H1 (cell line): ENCODE data around the gene ASF1B. TPM values are rescaled to one million over a fixed set of nuclear protein-coding genes. Genes with fewer than 3 reads are reported as not detected.

ENCODE experiments used
- CTCF ChIA-PET: fragments of 300-600 bp; sonication (Branson Sonifier 250); formaldehyde crosslinking; loops from one replicate; lab custom pipeline; 2021; ENCODE audit not compliant: partially characterized antibody; lab: Charles Lee
- POLR2A ChIA-PET: fragments of 300-600 bp; sonication (Branson Sonifier 250); formaldehyde crosslinking; loops from one replicate; lab custom pipeline; 2021; ENCODE audit warnings: inconsistent platforms; ENCODE audit not compliant: partially characterized antibody; lab: Charles Lee
- DNase-seq, 2 experiments: peaks; one replicate each; pipeline versions ENCODE4 v3.0.0 to v3.0.0-alpha.2; 2010 to 2022; ENCODE audit warnings: low spot score in 2 of 2, low read depth in 1 of 2, mixed read lengths in 1 of 2
- FAIRE-seq: peaks from 2 replicates; lab custom pipeline; 2011; peaks lifted over from hg19 to GRCh38; lab: Jason Lieb, UNC
- H2AFZ ChIP-seq: 2 replicates; pipeline ENCODE4 v1.8.1; 2012; ENCODE audit warnings: low read length, inconsistent platforms
- H2AK5ac ChIP-seq: 2 replicates; pipeline ENCODE4 v1.6.1; 2013; ENCODE audit warnings: low read depth, low read length
- H2BK120ac ChIP-seq: replicated peaks from 2 replicates; pipeline ENCODE3; 2013; ENCODE audit warnings: low read depth, low read length, inconsistent platforms
- H2BK12ac ChIP-seq: 2 replicates; pipeline ENCODE4 v1.6.1; 2013; ENCODE audit warnings: low read depth, low read length
- H2BK15ac ChIP-seq: 2 replicates; pipeline ENCODE4 v1.6.1; 2013; ENCODE audit warnings: low read length
- H2BK20ac ChIP-seq: 2 replicates; pipeline ENCODE4 v1.6.1; 2013; ENCODE audit warnings: low read length
- H2BK5ac ChIP-seq: 2 replicates; pipeline ENCODE4 v1.6.1; 2013; ENCODE audit warnings: low read depth, low read length
- H3K14ac ChIP-seq: 2 replicates; pipeline ENCODE4 v1.6.1; 2013; ENCODE audit warnings: inconsistent platforms; ENCODE audit not compliant: insufficient read length
- H3K18ac ChIP-seq: 2 replicates; pipeline ENCODE4 v1.6.1; 2013; ENCODE audit warnings: low read length; ENCODE audit errors: extremely low read depth
- H3K23ac ChIP-seq: 2 replicates; pipeline ENCODE4 v1.6.1; 2013; ENCODE audit warnings: inconsistent platforms; ENCODE audit not compliant: insufficient read length
- H3K23me2 ChIP-seq: 2 replicates; pipeline ENCODE4 v1.6.1; 2013; ENCODE audit warnings: low read depth, low read length
- H3K27ac ChIP-seq: 2 replicates; pipeline ENCODE4 v1.6.1; 2011; ENCODE audit warnings: low read depth, low read length, inconsistent platforms
- H3K27me3 ChIP-seq, 4 experiments: replicated peaks in 1 of 4; 1 replicate in 1 of 4; 2 replicates in 3 of 4; pipeline versions ENCODE4 v1.6.1 to v1.8.1; 2011 to 2013; ENCODE audit warnings: low read length in 3 of 4, mild to moderate bottlenecking in 3 of 4, inconsistent platforms in 2 of 4, mixed read lengths in 2 of 4, moderate library complexity in 1 of 4; ENCODE audit not compliant: control insufficient read depth in 3 of 4, insufficient read depth in 3 of 4; ENCODE audit errors: extremely low read depth in 1 of 4
- H3K36me3 ChIP-seq, 4 experiments: 2 replicates each; pipeline versions ENCODE4 v1.6.1 to v1.8.1; 2011 to 2013; ENCODE audit warnings: mild to moderate bottlenecking in 4 of 4, low read length in 3 of 4, moderate library complexity in 2 of 4, control low read depth in 1 of 4, inconsistent platforms in 1 of 4; ENCODE audit not compliant: insufficient read depth in 4 of 4, control insufficient read depth in 2 of 4
- H3K4ac ChIP-seq: replicated peaks from 2 replicates; pipeline ENCODE3; 2013; ENCODE audit warnings: low read length, low read depth, mixed read lengths, inconsistent platforms; ENCODE audit not compliant: insufficient read length
- H3K4me1 ChIP-seq, 4 experiments: replicated peaks in 1 of 4; 1 replicate in 1 of 4; 2 replicates in 3 of 4; pipeline versions ENCODE4 v1.6.1 to v1.8.1; 2011 to 2013; ENCODE audit warnings: low read length in 3 of 4, inconsistent platforms in 2 of 4, mixed read lengths in 1 of 4; ENCODE audit not compliant: insufficient read depth in 4 of 4, control insufficient read depth in 3 of 4
- H3K4me2 ChIP-seq, 2 experiments: 2 replicates each; pipeline versions ENCODE4 v1.6.1 to v1.8.1; 2011 to 2013; ENCODE audit warnings: low read depth in 2 of 2, low read length in 2 of 2, control low read depth in 1 of 2, inconsistent platforms in 1 of 2, mild to moderate bottlenecking in 1 of 2; ENCODE audit not compliant: insufficient read depth in 1 of 2
- H3K4me3 ChIP-seq, 4 experiments: fragments of 200-600, 300-600 bp in 1 of 4; sonication (generic), shearing (Covaris generic), sonication (Bioruptor Twin) in 1 of 4; 2 replicates each; pipeline versions ENCODE4 v1.5.1 to v1.8.1; 2011 to 2016; ENCODE audit warnings: low read length in 4 of 4, low read depth in 3 of 4, control low read depth in 2 of 4, inconsistent platforms in 2 of 4, mild to moderate bottlenecking in 2 of 4, mixed read lengths in 1 of 4, moderate library complexity in 1 of 4; ENCODE audit not compliant: insufficient read depth in 2 of 4; ENCODE audit errors: extremely low read depth in 1 of 4
- H3K56ac ChIP-seq: replicated peaks from 2 replicates; pipeline ENCODE3; 2013; ENCODE audit warnings: low read depth, mild to moderate bottlenecking, mixed read lengths, low read length, inconsistent platforms; ENCODE audit not compliant: insufficient read length
- H3K79me1 ChIP-seq: 2 replicates; pipeline ENCODE4 v1.6.1; 2013; ENCODE audit warnings: low read depth, low read length, control low read depth
- H3K79me2 ChIP-seq, 2 experiments: 2 replicates each; pipeline versions ENCODE4 v1.6.1 to v1.8.1; 2012 to 2013; ENCODE audit warnings: low read length in 2 of 2, mild to moderate bottlenecking in 2 of 2, inconsistent platforms in 1 of 2; ENCODE audit not compliant: insufficient read depth in 2 of 2, control insufficient read depth in 1 of 2
- H3K9ac ChIP-seq, 4 experiments: replicated peaks in 1 of 4; 1 replicate in 1 of 4; 2 replicates in 3 of 4; pipeline versions ENCODE4 v1.6.1 to v1.8.1; 2011 to 2013; ENCODE audit warnings: low read depth in 3 of 4, low read length in 3 of 4, control low read depth in 2 of 4, mild to moderate bottlenecking in 2 of 4, moderate library complexity in 2 of 4, inconsistent platforms in 1 of 4; ENCODE audit errors: extremely low read depth in 1 of 4
- H3K9me3 ChIP-seq, 2 experiments: 2 replicates each; pipeline versions ENCODE4 v1.6.1 to v1.8.1; 2012 to 2013; ENCODE audit warnings: mild to moderate bottlenecking in 2 of 2, moderate library complexity in 2 of 2, control low read depth in 1 of 2, inconsistent platforms in 1 of 2, low read depth in 1 of 2, low read length in 1 of 2, mixed read lengths in 1 of 2; ENCODE audit not compliant: insufficient read depth in 2 of 2
- H4K20me1 ChIP-seq, 2 experiments: replicated peaks in 1 of 2; 2 replicates each; pipeline versions ENCODE3 to v1.8.1; 2011 to 2013; ENCODE audit warnings: inconsistent platforms in 2 of 2, low read length in 2 of 2, mild to moderate bottlenecking in 1 of 2; ENCODE audit not compliant: insufficient read depth in 2 of 2, control insufficient read depth in 1 of 2
- H4K5ac ChIP-seq: 2 replicates; pipeline ENCODE4 v1.6.1; 2013; ENCODE audit warnings: low read length, low read depth, mixed read lengths, inconsistent platforms; ENCODE audit not compliant: insufficient read length
- H4K8ac ChIP-seq: 2 replicates; pipeline ENCODE4 v1.8.0; 2013; ENCODE audit warnings: mild to moderate bottlenecking, moderate library complexity, low read length, inconsistent platforms; ENCODE audit not compliant: insufficient read depth; ENCODE audit errors: extremely low read depth
- H4K91ac ChIP-seq: replicated peaks from 2 replicates; pipeline ENCODE3; 2013; ENCODE audit warnings: low read length, mixed read lengths, inconsistent platforms; ENCODE audit not compliant: insufficient read length
- EGR1 ChIP-seq: IDR thresholded peaks from 2 replicates; pipeline ENCODE4 v1.6.1; 2011; ENCODE audit warnings: low read depth, low read length, borderline replicate concordance
- EZH2 ChIP-seq: fragments of 200-600 bp; sonication (generic); IDR thresholded peaks from 2 replicates; pipeline ENCODE4 v1.7.1; 2012; ENCODE audit warnings: low read depth, mild to moderate bottlenecking, moderate library complexity, low read length, inconsistent platforms; ENCODE audit not compliant: severe bottlenecking
- KDM4A ChIP-seq: IDR thresholded peaks from one replicate; pipeline ENCODE4 v1.7.1; 2012; ENCODE audit warnings: low read depth, mild to moderate bottlenecking, moderate library complexity, low read length, inconsistent platforms; ENCODE audit not compliant: severe bottlenecking
- NRF1 ChIP-seq: IDR thresholded peaks from 2 replicates; pipeline ENCODE4 v1.6.1; 2011; ENCODE audit warnings: mild to moderate bottlenecking, low read depth, low read length, improper control_type of control experiment
- RAD21 ChIP-seq, 2 experiments: IDR thresholded peaks in 1 of 2; conservative IDR thresholded peaks in 1 of 2; 2 replicates each; pipeline ENCODE4 v1.6.1; 2011; ENCODE audit warnings: low read depth in 2 of 2, low read length in 2 of 2, improper control_type of control experiment in 1 of 2, inconsistent platforms in 1 of 2, mild to moderate bottlenecking in 1 of 2, moderate library complexity in 1 of 2
- WGBS, 2 experiments: shearing (Covaris generic) in 1 of 2; methylation state at CpG; one replicate each; pipeline versions ENCODE4 v1.1.6 to v1.1.7; 2013 to 2015; ENCODE audit warnings: low lambda C conversion rate in 2 of 2, mixed read lengths in 2 of 2, inconsistent platforms in 1 of 2, low coverage in 1 of 2, missing lambda C conversion rate in 1 of 2; ENCODE audit not compliant: insufficient replicate concordance in 2 of 2, insufficient coverage in 1 of 2, insufficient read length in 1 of 2; ENCODE audit errors: extremely low coverage in 1 of 2, missing lambda C conversion rate in 1 of 2; 5-methylcytosine and 5-hydroxymethylcytosine counted together
- polyA plus RNA-seq, 7 experiments: library from polyadenylated mRNA; depleted of rRNA in 3 of 7; stranded (reverse) in 5 of 7; unstranded in 2 of 7; fragments of >200 nt in 5 of 7; fragments of 200-250 nt in 2 of 7; gene quantifications; 1 replicate in 5 of 7; 2 replicates in 1 of 7; 4 replicates in 1 of 7; pipeline versions ENCODE4 v1.2.1 to v1.2.3, GENCODE V29; 2011 to 2013; ENCODE audit warnings: missing spikeins in 2 of 7, mixed read lengths in 2 of 7
- total RNA-seq: library from RNA; stranded (reverse); fragmentation: NEBNext Ultra II Directional; extraction: Animal tissue kit (Norgen Biotek cat#: 25700); gene quantifications from 2 replicates; pipeline ENCODE4 v1.2.1, GENCODE V29; 2021
- TF ChIP-seq, protein P1 (sequence below), 3 experiments: IDR thresholded peaks; 1 replicate in 2 of 3; 2 replicates in 1 of 3; pipeline versions ENCODE4 v1.5.1 to v1.6.1; 2011; ENCODE audit warnings: low read length in 3 of 3, mild to moderate bottlenecking in 3 of 3, inconsistent platforms in 2 of 3, low read depth in 1 of 3, moderate library complexity in 1 of 3; ENCODE audit not compliant: insufficient read depth in 1 of 3; ENCODE audit errors: control extremely low read depth in 1 of 3
- TF ChIP-seq, protein P2 (sequence below): IDR thresholded peaks from 2 replicates; pipeline ENCODE4 v1.6.1; 2012; ENCODE audit warnings: inconsistent platforms

ASF1B gene
- total and polyA plus RNA-seq, 2 of the 8 experiments (the other 6 are each of a cell fraction or from before 2014, with no cell fraction given) = 32.6 to 59.2 TPM

DNA sequence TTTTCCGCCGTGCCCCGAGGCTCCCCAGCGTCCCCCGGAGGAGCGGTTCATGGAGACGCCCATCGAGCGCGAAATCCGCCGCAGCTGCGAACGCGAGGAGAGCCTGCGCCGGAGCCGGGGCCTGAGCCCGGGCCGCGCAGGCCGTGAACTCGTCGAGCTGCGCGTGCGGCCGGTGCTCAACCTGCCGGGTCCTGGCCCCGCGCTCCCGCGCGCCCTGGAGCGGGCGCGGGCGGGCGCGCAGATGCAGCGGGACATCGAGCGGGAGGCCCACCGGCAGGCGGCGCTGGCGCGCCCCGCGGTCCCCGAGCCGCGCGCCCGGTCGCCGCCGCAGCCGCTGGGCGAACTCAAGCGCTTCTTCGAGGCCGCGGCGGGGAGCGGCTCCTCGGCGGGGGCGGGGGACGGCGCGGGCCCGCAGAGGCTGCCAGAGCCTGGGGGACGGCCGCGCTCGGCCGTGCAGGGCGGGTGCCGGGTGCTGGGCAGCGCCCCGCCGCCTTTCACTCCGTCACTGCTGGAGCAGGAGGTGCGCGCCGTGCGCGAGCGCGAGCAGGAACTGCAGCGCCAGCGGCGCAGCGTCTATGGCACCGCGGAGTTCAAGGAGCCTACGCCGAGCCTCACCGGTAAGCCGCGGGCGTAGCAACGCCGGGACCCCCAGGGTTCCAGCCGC, 63.0 kb downstream of the ASF1B start:
- no peak overlapping the region for H3K27ac ChIP-seq
- peak overlapping the region; percentile 74; the same call in 1 of the 2 replicates for H2AFZ ChIP-seq
- H4K20me1 ChIP-seq = peaks cover 0 to 2% of the 10 kb centered on the region in 2 experiments
- 3% methylated on average over 41 of the region's 106 CpGs; no CpG with 5 or more reads in 1 of the 2 experiments for WGBS, 2 experiments
- no peaks in the 10 kb centered on the region; a peak in 1 of 4 replicates for H3K9me3 ChIP-seq
- H3K4me1 ChIP-seq = peaks cover 0 to 15% (median 9%) of the 10 kb centered on the region in 4 experiments; a peak in 5 of 7 replicates
- H4K8ac ChIP-seq = peak overlapping the region; percentile 62
- no peak overlapping the region for H4K91ac ChIP-seq
- H3K4me3 ChIP-seq = peak overlapping the region; percentile 46 to 66 (median 50)
- H3K23ac ChIP-seq = no peak overlapping the region
- H3K36me3 ChIP-seq = no peaks in the 10 kb centered on the region
- H3K79me1 ChIP-seq = no peaks in the 10 kb centered on the region
- H4K5ac ChIP-seq = no peak overlapping the region
- DNase-seq = peak in 1 of 2 experiments; percentile 86
- no peak overlapping the region; the same call in 1 of the 2 replicates for H2BK15ac ChIP-seq
- no peak overlapping the region; a peak in 1 of 7 replicates for H3K9ac ChIP-seq
- peaks cover 18% of the 10 kb centered on the region; the same call in 1 of the 2 replicates for H3K23me2 ChIP-seq
- ChIA-PET POLR2A (interaction anchor here (0.7 to 2.6 kb wide), 7 partner anchors 17 to 192 kb away, joined by 3 to 10 read pairs (median 3); partner anchors contain the start of genes ASF1B and IL27RA), CTCF (interaction anchor here (0.6 to 7.0 kb wide), 27 partner anchors 9 to 215 kb away, joined by 3 to 103 read pairs (median 4); partner anchors contain the start of genes C19orf67, NANOS3 and PALM3)
- peak overlapping the region; percentile 57 to 98 for H3K4me2 ChIP-seq
- FAIRE-seq = no peak
- peak overlapping the region; percentile 64 for H3K56ac ChIP-seq
- H3K79me2 ChIP-seq = no peaks in the 10 kb centered on the region
- no peak overlapping the region for H3K14ac ChIP-seq
- no peak overlapping the region for H2BK12ac ChIP-seq
- H3K4ac ChIP-seq = no peak overlapping the region
- H2BK120ac ChIP-seq = no peak overlapping the region
- no peak overlapping the region for H2BK20ac ChIP-seq
- no peak overlapping the region for H2AK5ac ChIP-seq
- H2BK5ac ChIP-seq = no peak overlapping the region
- peak overlapping the region; percentile 19; the same call in 1 of the 2 replicates for H3K18ac ChIP-seq
- peaks cover 17 to 40% (median 32%) of the 10 kb centered on the region in 4 experiments for H3K27me3 ChIP-seq
- TF ChIP-seq EZH2 (no peak), KDM4A (peak; percentile 44), EGR1 (no peak; the same call in 1 of the 2 replicates), RAD21 (IDR thresholded peaks at IDR 0.05 in 1 of 2, conservative IDR thresholded peaks at IDR 0.05 in 1 of 2; ENCODE audit: low read depth in 2 of 2, low read length in 2 of 2) (peak in 1 of 2 experiments; percentile 19; a peak in 2 of 4 replicates), NRF1 (peak; percentile 12; the same call in 1 of the 2 replicates)
- TF ChIP-seq, protein P1, sequence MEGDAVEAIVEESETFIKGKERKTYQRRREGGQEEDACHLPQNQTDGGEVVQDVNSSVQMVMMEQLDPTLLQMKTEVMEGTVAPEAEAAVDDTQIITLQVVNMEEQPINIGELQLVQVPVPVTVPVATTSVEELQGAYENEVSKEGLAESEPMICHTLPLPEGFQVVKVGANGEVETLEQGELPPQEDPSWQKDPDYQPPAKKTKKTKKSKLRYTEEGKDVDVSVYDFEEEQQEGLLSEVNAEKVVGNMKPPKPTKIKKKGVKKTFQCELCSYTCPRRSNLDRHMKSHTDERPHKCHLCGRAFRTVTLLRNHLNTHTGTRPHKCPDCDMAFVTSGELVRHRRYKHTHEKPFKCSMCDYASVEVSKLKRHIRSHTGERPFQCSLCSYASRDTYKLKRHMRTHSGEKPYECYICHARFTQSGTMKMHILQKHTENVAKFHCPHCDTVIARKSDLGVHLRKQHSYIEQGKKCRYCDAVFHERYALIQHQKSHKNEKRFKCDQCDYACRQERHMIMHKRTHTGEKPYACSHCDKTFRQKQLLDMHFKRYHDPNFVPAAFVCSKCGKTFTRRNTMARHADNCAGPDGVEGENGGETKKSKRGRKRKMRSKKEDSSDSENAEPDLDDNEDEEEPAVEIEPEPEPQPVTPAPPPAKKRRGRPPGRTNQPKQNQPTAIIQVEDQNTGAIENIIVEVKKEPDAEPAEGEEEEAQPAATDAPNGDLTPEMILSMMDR (IDR thresholded peaks at IDR 0.05; ENCODE audit: control extremely low read depth in 1 of 3, insufficient read depth in 1 of 3, low read depth in 1 of 3, low read length in 3 of 3) = peak; percentile 62 to 89 (median 83)
- TF ChIP-seq, protein P2, sequence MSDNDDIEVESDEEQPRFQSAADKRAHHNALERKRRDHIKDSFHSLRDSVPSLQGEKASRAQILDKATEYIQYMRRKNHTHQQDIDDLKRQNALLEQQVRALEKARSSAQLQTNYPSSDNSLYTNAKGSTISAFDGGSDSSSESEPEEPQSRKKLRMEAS = peak; percentile 11; the same call in 1 of the 2 replicates
